ENCODE data around the gene AFDN.

DNA sequence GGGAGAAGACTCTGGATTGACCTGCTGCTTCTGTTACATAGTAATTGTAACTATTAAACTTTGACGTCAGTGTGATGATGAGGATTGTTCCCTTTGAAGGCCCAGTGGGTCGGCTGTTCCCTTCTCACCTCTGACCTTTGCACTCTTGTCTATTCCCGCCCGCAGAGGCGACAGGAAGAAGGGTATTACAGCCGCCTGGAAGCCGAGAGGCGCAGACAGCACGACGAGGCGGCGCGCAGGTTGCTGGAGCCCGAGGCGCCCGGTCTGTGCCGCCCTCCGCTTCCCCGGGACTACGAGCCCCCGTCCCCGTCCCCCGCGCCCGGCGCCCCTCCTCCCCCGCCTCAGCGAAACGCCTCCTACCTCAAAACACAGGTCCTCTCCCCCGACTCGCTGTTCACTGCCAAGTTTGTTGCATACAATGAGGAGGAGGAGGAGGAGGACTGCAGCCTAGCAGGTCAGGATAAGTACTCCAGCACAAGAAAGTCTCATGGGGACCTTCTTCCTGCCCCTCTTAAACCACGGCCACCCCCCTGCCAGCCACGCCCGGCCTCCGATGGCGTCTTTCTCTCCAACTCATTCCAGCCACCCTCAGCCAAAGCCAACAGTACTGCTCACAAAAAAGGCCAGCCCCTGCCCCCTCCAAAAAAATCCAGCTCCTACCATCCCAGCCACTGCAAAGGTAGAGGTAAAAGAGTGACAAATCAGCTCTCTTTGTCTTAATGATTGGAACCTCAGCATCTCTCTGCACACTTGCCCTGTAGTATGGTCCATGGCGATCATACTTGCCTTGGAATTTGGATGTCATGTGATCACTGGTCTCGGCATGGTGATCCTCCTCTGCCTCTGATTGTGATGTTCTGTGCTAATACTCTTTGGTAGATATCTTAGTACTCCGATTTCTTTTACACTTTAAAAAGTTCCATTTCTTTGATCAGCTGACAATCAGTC lies 139.2 kb downstream of the AFDN start:
- TF ChIP-seq, protein P1, sequence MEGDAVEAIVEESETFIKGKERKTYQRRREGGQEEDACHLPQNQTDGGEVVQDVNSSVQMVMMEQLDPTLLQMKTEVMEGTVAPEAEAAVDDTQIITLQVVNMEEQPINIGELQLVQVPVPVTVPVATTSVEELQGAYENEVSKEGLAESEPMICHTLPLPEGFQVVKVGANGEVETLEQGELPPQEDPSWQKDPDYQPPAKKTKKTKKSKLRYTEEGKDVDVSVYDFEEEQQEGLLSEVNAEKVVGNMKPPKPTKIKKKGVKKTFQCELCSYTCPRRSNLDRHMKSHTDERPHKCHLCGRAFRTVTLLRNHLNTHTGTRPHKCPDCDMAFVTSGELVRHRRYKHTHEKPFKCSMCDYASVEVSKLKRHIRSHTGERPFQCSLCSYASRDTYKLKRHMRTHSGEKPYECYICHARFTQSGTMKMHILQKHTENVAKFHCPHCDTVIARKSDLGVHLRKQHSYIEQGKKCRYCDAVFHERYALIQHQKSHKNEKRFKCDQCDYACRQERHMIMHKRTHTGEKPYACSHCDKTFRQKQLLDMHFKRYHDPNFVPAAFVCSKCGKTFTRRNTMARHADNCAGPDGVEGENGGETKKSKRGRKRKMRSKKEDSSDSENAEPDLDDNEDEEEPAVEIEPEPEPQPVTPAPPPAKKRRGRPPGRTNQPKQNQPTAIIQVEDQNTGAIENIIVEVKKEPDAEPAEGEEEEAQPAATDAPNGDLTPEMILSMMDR (conservative IDR thresholded peaks at IDR 0.05; ENCODE audit: low read depth, low read length): no peak
- TF ChIP-seq EZH2 (IDR thresholded peaks at IDR 0.05; ENCODE audit: borderline replicate concordance, low read depth, low read length, poor library complexity, severe bottlenecking): no peak
